HG03066 (cell line): ENCODE data around the gene PUS3.

Experiments
- ATAC-seq: cut with Tn5 transposase; IDR thresholded peaks from one replicate; pipeline ENCODE4 v1.9.1; 2021; ENCODE audit warnings: low read depth; ENCODE audit not compliant: unreplicated experiment

PUS3 gene, protein sequence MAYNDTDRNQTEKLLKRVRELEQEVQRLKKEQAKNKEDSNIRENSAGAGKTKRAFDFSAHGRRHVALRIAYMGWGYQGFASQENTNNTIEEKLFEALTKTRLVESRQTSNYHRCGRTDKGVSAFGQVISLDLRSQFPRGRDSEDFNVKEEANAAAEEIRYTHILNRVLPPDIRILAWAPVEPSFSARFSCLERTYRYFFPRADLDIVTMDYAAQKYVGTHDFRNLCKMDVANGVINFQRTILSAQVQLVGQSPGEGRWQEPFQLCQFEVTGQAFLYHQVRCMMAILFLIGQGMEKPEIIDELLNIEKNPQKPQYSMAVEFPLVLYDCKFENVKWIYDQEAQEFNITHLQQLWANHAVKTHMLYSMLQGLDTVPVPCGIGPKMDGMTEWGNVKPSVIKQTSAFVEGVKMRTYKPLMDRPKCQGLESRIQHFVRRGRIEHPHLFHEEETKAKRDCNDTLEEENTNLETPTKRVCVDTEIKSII

DNA sequence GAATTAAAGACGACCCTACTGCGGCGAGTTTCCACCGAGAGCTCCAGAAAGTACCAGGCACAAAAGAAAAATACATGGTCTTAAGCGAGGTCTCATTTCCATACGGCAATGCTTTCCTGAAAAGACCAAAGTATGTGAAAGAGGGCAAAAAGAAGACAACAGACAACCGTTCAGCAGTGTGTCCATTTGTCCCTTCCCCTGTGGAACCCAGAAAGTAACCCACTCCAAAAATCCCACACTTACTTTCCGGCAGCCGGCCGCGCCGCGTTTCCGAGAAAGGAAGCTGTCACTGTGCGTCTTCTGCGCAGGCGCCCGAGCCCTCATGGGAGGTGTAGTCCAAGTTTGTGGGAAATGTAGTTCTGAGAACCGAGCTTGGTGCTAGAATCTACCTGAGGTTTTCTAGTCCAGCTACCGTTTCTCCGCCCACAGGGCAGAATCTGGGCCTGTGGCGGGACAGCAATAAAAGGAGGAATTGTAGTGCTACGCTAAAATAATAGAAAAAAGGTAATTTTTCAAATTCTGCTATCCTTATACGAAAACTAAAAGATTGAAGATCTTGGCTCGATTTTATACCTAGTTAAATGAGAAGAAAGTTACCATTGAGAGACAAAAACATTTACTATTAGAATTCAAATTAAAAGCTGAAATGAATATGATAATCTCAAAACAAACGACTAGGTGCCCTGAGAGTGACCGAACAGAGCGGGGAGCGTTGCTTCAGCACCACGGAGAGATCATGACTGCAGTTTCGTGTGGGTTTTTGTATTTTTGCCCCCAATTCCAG, at the start of gene PUS3:
TSS of gene PUS3 (minus strand) at position 280 of the 784 bp plus-strand sequence. CDS start 6,922 bp downstream, outside the sequence.
- peak; percentile 96 for ATAC-seq

DNA sequence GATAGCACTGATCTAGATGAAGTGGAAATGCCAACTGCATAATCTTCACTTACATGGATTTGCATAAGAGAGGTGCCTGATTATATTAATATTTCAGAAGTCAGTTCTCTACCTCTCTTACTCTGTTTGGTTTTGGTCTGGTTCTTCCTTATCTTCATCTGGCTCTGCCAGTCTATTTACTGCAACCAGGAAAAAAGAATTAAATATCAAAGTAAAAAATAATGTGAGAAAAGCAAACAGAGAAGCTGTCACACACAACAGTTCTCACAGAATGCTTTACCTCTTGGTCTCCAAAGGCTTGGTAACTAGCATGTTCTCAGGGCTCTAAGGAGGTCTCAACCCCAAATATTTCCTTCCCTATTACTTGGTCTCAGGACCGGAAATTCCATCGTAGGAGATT, 49.6 kb upstream of the PUS3 start:
- no peak for ATAC-seq

DNA sequence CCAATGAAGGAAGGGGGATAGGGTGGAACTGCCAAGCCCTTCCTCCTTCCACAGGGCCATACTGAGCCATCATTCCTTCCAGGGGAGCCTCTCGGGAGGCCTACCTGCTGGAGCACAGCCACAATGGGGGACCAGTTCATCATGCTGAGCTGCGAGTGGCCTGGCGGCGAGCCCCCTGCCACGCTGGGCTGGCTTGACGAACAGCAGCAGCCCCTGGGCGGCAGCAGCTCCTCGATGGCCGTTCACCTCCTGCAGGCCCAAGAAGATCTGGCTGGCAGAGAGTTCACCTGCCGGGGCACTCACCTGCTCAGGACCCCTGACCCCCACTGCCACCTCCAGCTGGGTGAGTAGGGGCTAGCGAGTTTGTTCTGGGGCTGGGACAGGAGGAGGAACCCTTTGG, 48.7 kb upstream of the PUS3 start:
- ATAC-seq: no peak

DNA sequence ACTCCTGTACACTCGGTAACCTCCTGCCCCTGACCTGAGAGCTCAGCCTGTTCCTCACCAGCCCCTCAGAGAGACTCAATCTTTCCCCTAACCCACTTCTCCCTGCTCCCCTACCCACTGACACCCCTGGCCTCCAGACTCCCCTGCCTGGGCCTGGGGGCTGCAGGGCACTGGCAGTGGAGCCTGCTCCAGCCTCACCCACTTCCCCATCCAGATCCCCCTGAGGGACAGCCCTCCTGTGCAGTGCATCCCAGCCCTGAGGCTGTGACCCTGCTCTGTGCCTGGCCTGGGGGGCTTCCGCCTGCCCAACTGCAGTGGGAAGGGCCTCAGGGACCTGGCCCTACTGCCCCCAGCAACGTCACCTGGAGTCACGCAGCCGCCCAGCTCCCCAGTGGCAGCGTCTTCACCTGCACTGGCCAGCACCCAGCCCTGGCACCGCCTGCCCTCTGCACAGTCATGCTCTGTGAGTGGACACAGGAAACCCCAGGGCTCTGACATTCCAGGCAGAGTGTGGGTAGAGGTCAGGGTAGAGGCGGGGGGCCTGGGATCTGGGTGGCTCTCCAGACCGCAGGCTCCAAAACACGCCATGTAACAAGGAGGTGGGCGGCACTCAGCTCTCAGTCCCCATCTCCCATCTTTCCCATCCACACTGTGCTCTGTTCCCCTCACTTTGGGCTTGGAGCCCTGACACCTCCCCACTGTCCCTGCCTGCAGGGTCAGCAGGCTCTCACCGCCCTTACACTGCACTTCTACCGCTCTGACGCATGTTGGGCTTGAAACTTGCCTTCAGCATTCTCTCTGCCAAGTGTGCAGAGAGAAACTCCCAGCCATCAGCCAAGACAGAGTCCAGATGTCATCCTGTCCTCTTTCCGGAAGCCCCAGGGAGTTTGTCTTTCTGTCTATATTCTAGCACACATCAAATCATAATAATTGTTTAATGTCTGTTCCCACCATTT, 48.0 kb upstream of the PUS3 start:
- ATAC-seq: no peak

DNA sequence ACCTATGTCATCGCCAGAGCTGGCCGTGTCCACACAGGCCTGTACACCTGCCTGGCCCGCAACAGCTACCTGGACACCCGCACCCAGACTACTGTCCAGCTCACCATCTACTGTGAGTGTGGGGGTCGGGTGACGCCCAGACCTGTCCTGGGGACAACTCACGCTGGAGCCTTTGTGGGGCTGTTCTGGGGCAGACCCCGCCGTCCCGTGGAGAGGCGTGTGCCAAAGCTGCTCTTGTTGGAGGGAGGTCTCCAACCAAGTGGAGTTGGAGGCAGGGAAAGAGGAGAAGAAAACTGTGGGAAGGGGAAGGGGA, 47.1 kb upstream of the PUS3 start:
- no peak for ATAC-seq

DNA sequence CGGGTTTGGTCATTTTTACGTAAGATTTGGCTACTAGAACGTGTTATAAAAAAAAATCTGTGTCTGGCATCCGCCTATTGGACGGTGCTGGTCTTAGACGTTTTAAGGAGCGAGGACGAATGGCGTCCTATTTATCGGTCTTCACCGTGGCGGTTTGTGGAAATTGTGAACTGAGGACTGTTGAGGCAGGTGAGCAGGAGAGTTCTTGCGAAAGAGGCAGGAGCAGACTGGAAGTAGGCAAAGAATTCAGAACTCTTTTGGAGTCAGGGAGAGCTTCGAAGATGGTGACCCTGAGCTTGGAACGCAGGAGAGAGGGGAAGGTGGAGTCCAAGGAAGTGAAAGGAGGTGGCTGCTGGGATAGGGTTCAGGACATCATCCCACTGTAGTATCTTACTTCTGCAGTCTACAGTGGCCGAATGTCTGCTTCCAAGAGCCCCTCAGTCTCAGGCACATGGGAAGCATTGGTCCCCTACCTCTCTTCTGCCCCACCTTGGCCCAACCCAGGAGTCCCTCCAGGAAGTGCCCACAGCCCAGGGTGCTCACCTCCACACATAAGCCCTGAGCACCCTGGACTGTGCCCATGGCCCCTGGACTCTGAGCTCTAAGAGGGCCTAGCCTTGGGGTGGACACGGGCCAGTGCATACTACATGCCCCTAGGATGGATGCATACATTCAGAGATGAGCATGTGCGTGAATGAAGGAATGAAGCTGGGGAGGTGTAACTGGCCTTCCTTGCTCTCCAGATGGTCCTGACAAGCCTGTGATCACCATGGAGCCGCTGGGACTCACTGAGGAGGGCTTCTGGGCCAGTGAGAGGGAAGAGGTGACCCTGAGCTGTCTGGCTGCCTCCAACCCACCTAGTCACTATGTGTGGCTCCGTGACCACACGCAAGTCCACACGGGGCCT, 46.5 kb upstream of the PUS3 start:
- ATAC-seq: no peak

DNA sequence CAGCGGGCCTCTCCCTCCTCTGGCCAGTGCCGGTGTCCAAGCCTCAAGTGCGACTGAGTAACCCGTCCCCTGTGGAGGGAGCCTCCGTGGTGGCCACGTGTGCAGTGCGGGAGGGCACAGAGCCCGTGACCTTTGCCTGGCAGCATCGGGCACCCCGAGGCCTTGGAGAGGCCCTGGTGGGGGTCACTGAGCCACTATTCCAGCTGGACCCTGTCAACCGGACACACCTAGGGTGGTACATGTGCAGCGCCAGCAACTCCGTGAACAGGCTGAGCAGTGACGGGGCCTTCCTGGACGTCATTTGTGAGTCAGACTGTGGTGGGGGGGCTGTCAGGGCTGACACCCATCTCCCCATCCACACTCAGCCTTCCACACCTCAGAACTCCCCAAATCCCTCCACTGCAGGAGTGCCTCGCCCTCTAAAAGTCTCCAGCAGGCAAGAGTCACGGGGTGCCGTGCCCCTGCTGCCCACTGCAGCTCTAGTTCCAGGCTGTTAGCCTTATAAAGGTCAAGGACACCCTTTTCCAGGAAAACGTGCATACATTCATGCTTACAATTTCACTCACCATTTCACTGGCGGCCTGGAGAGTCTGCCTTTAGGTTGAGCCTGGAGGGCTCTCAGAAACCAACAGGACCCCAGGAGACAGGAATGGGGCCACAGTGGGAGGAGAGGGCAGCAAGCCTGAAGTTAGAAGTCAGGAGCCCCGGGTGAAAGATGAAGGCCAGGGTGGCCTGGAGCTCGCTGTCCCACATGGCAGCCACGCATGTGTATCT, 45.5 kb upstream of the PUS3 start:
- ATAC-seq: no peak

DNA sequence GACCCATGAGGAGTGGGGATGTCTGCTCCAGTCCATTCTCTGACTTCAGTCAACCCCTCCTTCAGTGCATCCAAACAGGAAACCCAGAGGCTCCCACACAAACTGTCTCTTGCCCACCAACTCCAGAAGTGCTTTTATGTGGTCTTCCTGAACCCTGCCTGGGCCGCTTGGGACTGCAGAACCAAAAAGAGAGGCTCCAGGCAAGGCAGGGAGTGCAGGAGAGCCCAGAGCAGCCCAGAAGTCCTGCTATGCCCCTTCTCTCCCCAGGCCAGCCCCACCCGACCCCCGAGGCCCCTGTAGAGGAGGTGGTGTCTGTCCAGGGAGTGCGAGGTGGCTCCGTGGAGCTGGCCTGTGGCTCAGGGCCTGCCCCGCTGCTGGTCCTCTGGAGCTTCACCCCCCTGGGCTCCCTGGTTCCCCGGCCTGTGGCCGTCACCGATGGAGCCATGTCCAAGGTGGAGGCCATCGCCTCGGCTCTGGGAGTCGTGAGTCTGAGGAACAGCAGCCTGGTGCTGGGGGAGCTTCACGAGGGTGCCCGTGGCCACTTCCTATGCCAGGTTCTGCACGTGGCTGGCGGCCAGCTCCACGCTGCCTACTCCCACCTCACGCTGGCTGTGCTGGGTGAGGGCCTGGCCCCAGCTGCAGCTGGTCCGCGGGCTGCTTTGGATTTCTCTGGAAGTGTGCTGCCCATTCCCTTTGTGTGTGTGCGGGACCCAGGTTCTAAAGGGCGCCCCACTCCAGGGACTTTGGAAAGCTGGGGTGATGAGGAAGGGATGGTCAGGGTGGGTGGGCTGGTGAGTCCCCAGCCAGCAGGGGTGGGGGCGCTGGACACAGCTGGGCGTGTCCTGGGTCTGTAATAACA, 44.6 kb upstream of the PUS3 start:
- ATAC-seq: no peak

DNA sequence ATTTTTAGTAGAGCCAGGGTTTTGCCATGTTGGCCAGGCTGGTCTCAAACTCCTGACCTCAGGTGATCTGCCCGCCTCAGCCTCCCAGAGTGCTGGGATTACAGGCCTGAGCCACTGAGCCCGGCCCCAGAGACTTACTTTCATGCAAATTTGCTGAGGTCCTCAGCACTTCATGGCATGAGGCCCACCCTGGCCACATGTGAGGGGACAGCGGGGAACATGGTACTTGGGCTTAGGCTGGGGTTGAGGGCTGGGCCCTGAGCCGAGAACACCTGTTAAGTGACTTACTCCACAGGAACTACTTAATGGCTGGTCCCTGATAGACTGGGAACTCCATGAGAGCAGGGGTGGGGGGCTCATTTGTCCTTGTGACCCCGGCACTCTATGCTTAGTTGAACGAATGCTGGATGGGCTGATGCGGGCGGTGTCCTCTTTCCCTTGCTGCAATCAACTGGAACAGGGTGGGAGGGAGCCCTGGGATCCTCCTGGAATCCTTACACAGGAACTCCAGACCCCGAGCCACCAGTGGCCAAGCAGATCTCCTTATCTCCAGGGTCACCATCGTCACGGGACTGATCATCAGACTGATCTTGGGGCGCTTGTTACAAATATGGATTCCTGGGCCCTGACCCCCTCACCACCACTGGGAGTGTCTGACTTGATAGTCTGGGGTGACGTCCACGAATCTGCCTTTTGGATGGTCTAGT, 43.9 kb upstream of the PUS3 start:
- ATAC-seq: no peak

DNA sequence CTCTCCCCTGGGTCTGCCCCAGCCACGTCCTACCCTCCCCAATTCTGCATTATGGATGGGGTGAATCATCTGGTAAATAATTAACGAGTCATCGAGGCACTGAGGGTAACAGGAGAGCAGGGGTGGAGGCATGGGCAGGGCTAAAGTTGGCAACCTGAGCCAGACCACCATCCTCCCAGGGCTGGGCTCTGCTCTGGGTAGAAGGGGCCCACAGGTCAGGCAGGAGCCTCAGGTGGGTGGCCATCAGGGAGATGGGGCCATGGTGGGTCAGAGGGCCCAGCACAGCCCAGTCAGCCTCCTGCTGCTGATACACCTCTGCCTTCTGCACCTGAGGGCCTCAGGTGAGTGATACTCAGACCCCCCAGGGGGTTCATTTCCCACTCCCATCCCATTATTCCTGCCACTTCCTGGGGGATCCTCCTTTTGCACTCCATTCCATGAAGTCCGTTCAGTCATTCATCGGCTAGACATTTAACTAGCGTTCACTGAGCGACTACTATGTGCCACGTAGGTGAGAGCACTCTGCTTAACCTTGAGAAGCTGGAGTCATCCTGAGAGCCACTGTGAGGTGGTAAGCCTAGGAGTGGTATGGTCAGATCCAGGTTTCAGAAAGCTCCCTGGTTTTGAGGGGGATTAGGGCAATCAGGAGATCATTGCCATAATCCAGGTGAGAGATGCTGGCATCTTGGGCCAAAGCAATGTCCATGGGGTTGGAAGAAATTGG, 43.0 kb upstream of the PUS3 start, which contains the start of gene VSIG10L2:
TSS of gene VSIG10L2 (plus strand) at position 248 of the 724 bp plus-strand sequence. CDS start at position 260, 12 bp downstream.
- ATAC-seq: no peak

DNA sequence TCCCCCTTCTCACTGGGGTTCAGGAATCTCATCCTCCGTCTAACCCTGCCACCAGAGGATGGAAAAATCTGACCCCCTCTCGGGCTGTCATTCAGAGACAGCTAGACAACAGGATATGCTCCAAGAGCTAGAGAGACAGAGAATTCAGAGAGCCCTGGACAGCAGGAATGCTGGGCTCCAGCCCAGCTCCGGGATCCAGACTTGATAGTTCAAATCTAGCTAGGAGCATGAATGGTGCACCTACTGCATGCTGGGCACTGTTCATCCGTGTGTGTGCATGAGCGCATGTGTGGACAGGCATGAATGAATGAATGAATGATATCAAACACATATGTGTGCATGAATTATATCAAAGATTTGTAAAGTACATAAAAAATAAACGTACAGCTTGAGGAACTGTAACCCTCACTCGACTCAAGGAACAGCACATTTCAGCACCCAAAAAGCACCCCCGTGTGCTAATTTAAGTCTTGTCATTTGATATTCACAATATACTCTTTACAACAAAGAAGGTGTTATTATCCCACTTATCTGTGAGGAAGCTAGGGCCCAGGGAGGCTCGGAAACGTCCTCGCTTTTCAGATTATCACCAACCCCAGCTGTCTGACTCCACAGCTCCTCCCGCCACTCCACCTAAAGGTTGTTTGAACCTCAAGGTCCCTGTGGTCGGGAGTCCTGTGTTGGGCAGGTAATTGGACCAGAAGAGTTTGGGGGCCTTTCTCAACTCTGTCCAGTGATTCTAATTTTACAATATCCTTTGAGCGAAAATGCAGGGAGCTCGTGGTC, 42.2 kb upstream of the PUS3 start:
- no peak for ATAC-seq

DNA sequence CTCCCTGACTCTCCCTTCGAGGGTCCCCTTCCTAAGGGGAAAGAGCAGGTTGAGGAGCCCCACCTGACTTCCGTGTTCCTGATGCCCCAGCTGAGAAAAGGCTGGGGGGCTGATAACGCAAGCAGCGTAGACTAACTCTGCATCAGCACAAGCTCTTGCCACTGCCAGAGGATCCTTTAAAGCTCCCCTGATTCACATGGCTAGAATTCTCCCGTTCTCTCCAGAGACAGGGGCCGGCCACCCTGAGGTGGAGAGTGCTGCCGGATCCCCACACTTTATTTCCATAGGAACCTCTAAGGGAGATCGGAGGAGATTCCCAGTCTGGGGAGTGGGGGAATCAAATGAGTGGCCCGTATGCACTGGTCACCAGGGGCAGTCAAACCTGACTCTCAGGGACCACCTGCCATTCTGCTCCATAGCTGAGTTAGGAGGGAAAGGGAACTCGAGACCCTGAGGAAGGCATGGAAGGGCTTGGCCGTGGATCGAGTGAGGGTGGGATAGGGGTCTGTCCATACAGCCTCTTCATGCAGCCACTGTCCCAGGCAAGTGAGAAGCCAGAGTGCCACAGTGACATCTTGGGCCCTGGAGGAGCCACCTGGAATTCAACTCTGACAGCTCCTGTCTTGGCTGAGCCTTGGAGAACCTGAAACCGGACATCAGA, 41.5 kb upstream of the PUS3 start:
- no peak for ATAC-seq

DNA sequence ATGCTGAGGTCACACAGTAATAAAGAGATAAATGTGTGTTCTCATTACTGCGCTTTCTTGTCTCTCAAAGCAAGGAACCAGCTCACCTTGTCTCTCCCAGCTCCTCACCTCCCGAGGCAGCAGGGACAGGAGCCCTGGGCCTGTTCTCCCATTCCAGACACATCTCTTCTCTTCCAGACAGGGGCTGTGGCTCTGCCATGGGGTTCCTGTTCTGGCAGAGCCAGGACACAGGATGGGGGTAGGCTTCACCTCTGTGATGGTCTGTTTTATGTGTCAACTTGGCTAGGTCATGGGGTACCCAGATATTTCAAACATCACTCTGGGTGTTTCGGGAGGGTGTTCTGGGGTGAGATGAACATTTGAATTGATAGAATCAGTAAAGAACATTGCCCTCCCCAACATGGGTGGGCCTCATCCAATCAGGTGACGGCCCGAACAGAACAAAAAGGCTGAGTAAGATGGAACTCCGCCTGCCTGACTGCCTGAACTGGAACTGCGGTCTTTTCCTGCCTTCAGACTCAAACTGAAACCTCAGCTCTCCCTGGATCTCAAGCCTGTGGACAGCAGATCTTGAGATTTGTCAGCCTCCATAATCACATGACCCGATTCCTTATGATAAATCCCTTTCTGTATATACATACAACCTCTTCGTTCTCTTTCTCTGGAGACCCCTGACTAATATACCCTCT, 40.8 kb upstream of the PUS3 start:
- no peak for ATAC-seq

DNA sequence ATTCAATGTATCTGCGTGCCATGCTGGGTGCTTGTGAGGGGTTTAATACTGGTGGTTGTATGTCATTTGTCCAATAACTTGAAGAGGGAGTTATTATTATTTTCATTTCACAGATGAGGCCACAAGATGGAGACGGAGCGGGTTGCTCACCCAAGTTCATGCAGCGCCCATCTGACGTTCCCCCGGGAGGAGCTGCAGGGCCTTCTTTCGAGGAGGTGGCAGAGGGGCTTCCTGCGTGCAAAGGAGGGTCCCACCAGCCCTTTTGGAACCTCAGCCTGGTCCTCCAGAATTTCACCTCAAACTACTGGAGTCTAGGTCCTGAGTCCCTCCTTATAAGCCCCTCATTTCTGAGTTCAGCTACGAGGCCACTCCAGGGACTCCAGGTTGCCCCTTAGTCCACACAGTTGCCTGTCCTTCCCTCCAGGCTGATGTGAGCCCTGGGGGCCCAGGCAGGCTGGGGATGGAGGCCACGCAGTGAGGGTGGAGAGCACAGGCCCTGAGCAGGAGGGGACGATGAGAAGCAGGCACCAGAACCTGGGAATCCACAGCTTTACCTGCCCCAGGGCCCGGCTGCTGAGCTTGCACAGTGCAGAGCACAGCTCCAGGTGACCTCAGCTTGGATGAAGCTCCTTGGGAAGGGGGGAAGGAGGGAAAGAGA, 39.9 kb upstream of the PUS3 start:
- no peak for ATAC-seq
